ENCODE measurements around the gene ARMCX2.

ARMCX2 gene

GRCh38 chrX:101642093-101642492, 17.6 kb downstream of the ARMCX2 start:
- Histone ChIP-seq H3K4ac (ENCODE audit: low read depth, low read length) (no peak overlapping the region), H3K27ac (ENCODE audit: low read depth, low read length) (no peak overlapping the region), H3K18ac (ENCODE audit: low read length) (no peak overlapping the region), H2AFZ (ENCODE audit: insufficient read depth, low read length, poor library complexity) (no peak overlapping the region), H4K91ac (ENCODE audit: low read depth, low read length) (no peak overlapping the region), H4K12ac (ENCODE audit: low read depth, low read length) (no peak overlapping the region), H2BK5ac (ENCODE audit: low read depth, low read length, poor library complexity) (no peak overlapping the region), H3K4me2 (ENCODE audit: low read length) (no peak overlapping the region), H2AK5ac (ENCODE audit: low read length) (no peak overlapping the region), H3K4me1 (ENCODE audit: control insufficient read depth in 1 of 2, insufficient read depth in 2 of 2, low read length in 2 of 2) (no peaks in the 10 kb centered on the region), H3K23ac (ENCODE audit: low read length) (no peak overlapping the region), H3K4me3 (ENCODE audit: low read depth, low read length) (no peak overlapping the region), H4K8ac (ENCODE audit: low read depth, low read length) (no peak overlapping the region), H3K9me3 (ENCODE audit: insufficient read depth, low read depth, low read length) (no peaks in the 10 kb centered on the region), H3K27me3 (ENCODE audit: insufficient read depth, low read length) (no peaks in the 10 kb centered on the region), H3K79me1 (ENCODE audit: low read length) (no peaks in the 10 kb centered on the region), H2BK120ac (ENCODE audit: insufficient read depth, low read length, poor library complexity) (no peak overlapping the region), H3K36me3 (ENCODE audit: control insufficient read depth in 1 of 2, insufficient read depth in 2 of 2, low read length in 2 of 2) (no peaks in the 10 kb centered on the region), H3K79me2 (ENCODE audit: control insufficient read depth, insufficient read depth, low read length, poor library complexity) (no peaks in the 10 kb centered on the region), H2BK12ac (ENCODE audit: low read length) (no peak overlapping the region), H3K14ac (ENCODE audit: low read length) (no peak overlapping the region), H3K9ac (ENCODE audit: low read length) (no peak overlapping the region)
- WGBS (ENCODE audit: extremely low coverage, insufficient coverage, insufficient read length): no CpG with 5 or more reads among the region's 1 CpG
- no peak for DNase-seq

- no peaks in the 10 kb centered on the region for H3K79me1 ChIP-seq (ENCODE audit: low read length)
- no peaks in the 10 kb centered on the region for H3K9me3 ChIP-seq (ENCODE audit: insufficient read depth, low read depth, low read length)
- H2AK5ac ChIP-seq (ENCODE audit: low read length): no peak overlapping the region
- H3K27me3 ChIP-seq (ENCODE audit: insufficient read depth, low read length): no peaks in the 10 kb centered on the region
- no peak overlapping the region for H2BK12ac ChIP-seq (ENCODE audit: low read length)
- no peak overlapping the region for H3K23ac ChIP-seq (ENCODE audit: low read length)
- H3K9ac ChIP-seq (ENCODE audit: low read length): no peak overlapping the region
- no peak for DNase-seq
- no peak overlapping the region for H4K8ac ChIP-seq (ENCODE audit: low read depth, low read length)
- H3K27ac ChIP-seq (ENCODE audit: low read depth, low read length): no peak overlapping the region
- no peak overlapping the region for H4K91ac ChIP-seq (ENCODE audit: low read depth, low read length)
- H2BK120ac ChIP-seq (ENCODE audit: insufficient read depth, low read length, poor library complexity): no peak overlapping the region
- no peak overlapping the region for H3K4me2 ChIP-seq (ENCODE audit: low read length)
- H3K79me2 ChIP-seq (ENCODE audit: control insufficient read depth, insufficient read depth, low read length, poor library complexity): no peaks in the 10 kb centered on the region
- H3K4ac ChIP-seq (ENCODE audit: low read depth, low read length): no peak overlapping the region
- no peaks in the 10 kb centered on the region for H3K4me1 ChIP-seq (ENCODE audit: control insufficient read depth in 1 of 2, insufficient read depth in 2 of 2, low read length in 2 of 2)
- no peaks in the 10 kb centered on the region for H3K36me3 ChIP-seq (ENCODE audit: control insufficient read depth in 1 of 2, insufficient read depth in 2 of 2, low read length in 2 of 2)
- H2BK5ac ChIP-seq (ENCODE audit: low read depth, low read length, poor library complexity): no peak overlapping the region
- no peak overlapping the region for H3K4me3 ChIP-seq (ENCODE audit: low read depth, low read length)
- no peak overlapping the region for H3K18ac ChIP-seq (ENCODE audit: low read length)
- H3K14ac ChIP-seq (ENCODE audit: low read length): no peak overlapping the region
- H2AFZ ChIP-seq (ENCODE audit: insufficient read depth, low read length, poor library complexity): no peak overlapping the region
- no peak overlapping the region for H4K12ac ChIP-seq (ENCODE audit: low read depth, low read length)
Measured at GRCh38 chrX:101639583-101639982, 20.1 kb downstream of the ARMCX2 start.

GRCh38 chrX:101619364-101619763, 40.3 kb downstream of the ARMCX2 start:
- Histone ChIP-seq H2BK12ac (ENCODE audit: low read length) (no peak overlapping the region), H2BK5ac (ENCODE audit: low read depth, low read length, poor library complexity) (no peak overlapping the region), H2AK5ac (ENCODE audit: low read length) (no peak overlapping the region), H3K27me3 (ENCODE audit: insufficient read depth, low read length) (no peaks in the 10 kb centered on the region), H3K23ac (ENCODE audit: low read length) (no peak overlapping the region), H4K8ac (ENCODE audit: low read depth, low read length) (no peak overlapping the region), H3K79me1 (ENCODE audit: low read length) (peaks cover 9% of the 10 kb centered on the region), H3K9me3 (ENCODE audit: insufficient read depth, low read depth, low read length) (no peaks in the 10 kb centered on the region), H3K4me2 (ENCODE audit: low read length) (no peak overlapping the region), H3K4me3 (ENCODE audit: low read depth, low read length) (no peak overlapping the region), H3K14ac (ENCODE audit: low read length) (no peak overlapping the region), H2AFZ (ENCODE audit: insufficient read depth, low read length, poor library complexity) (no peak overlapping the region), H3K4me1 (ENCODE audit: control insufficient read depth in 1 of 2, insufficient read depth in 2 of 2, low read length in 2 of 2) (peaks cover 1 to 3% of the 10 kb centered on the region in 2 experiments), H3K36me3 (ENCODE audit: control insufficient read depth in 1 of 2, insufficient read depth in 2 of 2, low read length in 2 of 2) (peaks cover 4 to 6% of the 10 kb centered on the region in 2 experiments), H2BK120ac (ENCODE audit: insufficient read depth, low read length, poor library complexity) (no peak overlapping the region), H3K27ac (ENCODE audit: low read depth, low read length) (no peak overlapping the region), H3K18ac (ENCODE audit: low read length) (no peak overlapping the region), H3K79me2 (ENCODE audit: control insufficient read depth, insufficient read depth, low read length, poor library complexity) (peaks cover 16% of the 10 kb centered on the region), H3K9ac (ENCODE audit: low read length) (no peak overlapping the region), H3K4ac (ENCODE audit: low read depth, low read length) (no peak overlapping the region), H4K91ac (ENCODE audit: low read depth, low read length) (no peak overlapping the region), H4K12ac (ENCODE audit: low read depth, low read length) (no peak overlapping the region)
- DNase-seq: no peak

- peaks cover 4 to 5% of the 10 kb centered on the region in 2 experiments for H3K36me3 ChIP-seq (ENCODE audit: control insufficient read depth in 1 of 2, insufficient read depth in 2 of 2, low read length in 2 of 2)
- DNase-seq: peak; percentile 9 to 33
- peak within 1 kb of the TSS; percentile 54 for H3K9ac ChIP-seq (ENCODE audit: low read length)
- WGBS (ENCODE audit: extremely low coverage, insufficient coverage, insufficient read length): no CpG with 5 or more reads among the region's 39 CpGs
- peak within 1 kb of the TSS; percentile 76 for H3K4me3 ChIP-seq (ENCODE audit: low read depth, low read length)
- H4K91ac ChIP-seq (ENCODE audit: low read depth, low read length): peak within 1 kb of the TSS; percentile 64
- H3K4ac ChIP-seq (ENCODE audit: low read depth, low read length): peak within 1 kb of the TSS; percentile 27
- H3K9me3 ChIP-seq (ENCODE audit: insufficient read depth, low read depth, low read length): no peaks in the 10 kb centered on the region
- no peak within 1 kb of the TSS for H3K14ac ChIP-seq (ENCODE audit: low read length)
- peak within 1 kb of the TSS; percentile 75 for H3K4me2 ChIP-seq (ENCODE audit: low read length)
- peak within 1 kb of the TSS; percentile 69 for H2BK5ac ChIP-seq (ENCODE audit: low read depth, low read length, poor library complexity)
- H2AFZ ChIP-seq (ENCODE audit: insufficient read depth, low read length, poor library complexity): peak within 1 kb of the TSS; percentile 79
- peak within 1 kb of the TSS; percentile 83 for H4K8ac ChIP-seq (ENCODE audit: low read depth, low read length)
- no peaks in the 10 kb centered on the region for H3K27me3 ChIP-seq (ENCODE audit: insufficient read depth, low read length)
- H2BK12ac ChIP-seq (ENCODE audit: low read length): no peak within 1 kb of the TSS
- H3K23ac ChIP-seq (ENCODE audit: low read length): no peak within 1 kb of the TSS
- peak within 1 kb of the TSS; percentile 23 for H3K27ac ChIP-seq (ENCODE audit: low read depth, low read length)
- peak within 1 kb of the TSS; percentile 90 for H3K18ac ChIP-seq (ENCODE audit: low read length)
- no peak within 1 kb of the TSS for H2AK5ac ChIP-seq (ENCODE audit: low read length)
- H2BK120ac ChIP-seq (ENCODE audit: insufficient read depth, low read length, poor library complexity): peak within 1 kb of the TSS; percentile 77
- H3K79me1 ChIP-seq (ENCODE audit: low read length): peaks cover 4% of the 10 kb centered on the region
- no peak within 1 kb of the TSS for H4K12ac ChIP-seq (ENCODE audit: low read depth, low read length)
- H3K4me1 ChIP-seq (ENCODE audit: control insufficient read depth in 1 of 2, insufficient read depth in 2 of 2, low read length in 2 of 2): peaks cover 0 to 3% of the 10 kb centered on the region in 2 experiments
- peaks cover 5% of the 10 kb centered on the region for H3K79me2 ChIP-seq (ENCODE audit: control insufficient read depth, insufficient read depth, low read length, poor library complexity)
Measured at GRCh38 chrX:101617211-101618191, 42.1 kb downstream of the ARMCX2 start, which contains the start of gene ARMCX6. Gene ARMCX6, minus strand, starts transcription at chrX:101618000. Its CDS starts 1,380 bp downstream, at chrX:101616620.
